Ishikawa (cell line): ENCODE measurements around the gene GALNT7.
A peak's percentile ranks its signal among the peaks of the same experiment; 100 is the strongest.

Experiments used
- CEBPB ChIP-seq: IDR thresholded peaks from 2 replicates; pipeline ENCODE4 v1.6.1; 2012
- CREB1 ChIP-seq: IDR thresholded peaks from 2 replicates; pipeline ENCODE4 v1.6.1; 2012; ENCODE audit warnings: low read depth
- EGR1 ChIP-seq: IDR thresholded peaks from 2 replicates; pipeline ENCODE4 v1.6.1; 2012
- EP300 ChIP-seq: IDR thresholded peaks from 2 replicates; pipeline ENCODE4 v1.6.1; 2012; ENCODE audit warnings: borderline replicate concordance
- FOXM1 ChIP-seq: IDR thresholded peaks from 2 replicates; pipeline ENCODE4 v1.6.1; 2012; ENCODE audit warnings: low read depth, borderline replicate concordance
- NFIC ChIP-seq: IDR thresholded peaks from 2 replicates; pipeline ENCODE4 v1.6.1; 2012
- RAD21 ChIP-seq: IDR thresholded peaks from 2 replicates; pipeline ENCODE4 v1.6.1; 2012; ENCODE audit warnings: low read depth
- TAF1 ChIP-seq: IDR thresholded peaks from 2 replicates; pipeline ENCODE4 v1.6.1; 2012; ENCODE audit warnings: low read depth, mild to moderate bottlenecking
- TCF12 ChIP-seq: IDR thresholded peaks from 2 replicates; pipeline ENCODE4 v1.6.1; 2012; ENCODE audit warnings: low read depth
- TEAD4 ChIP-seq: IDR thresholded peaks from 2 replicates; pipeline ENCODE4 v1.6.1; 2012
- YY1 ChIP-seq: IDR thresholded peaks from 2 replicates; pipeline ENCODE4 v1.6.1; 2012; ENCODE audit warnings: low read depth
- ZBTB7A ChIP-seq: IDR thresholded peaks from 2 replicates; pipeline ENCODE4 v1.6.1; 2012; ENCODE audit warnings: low read depth
- TF ChIP-seq, protein P1 (sequence below): IDR thresholded peaks from 2 replicates; pipeline ENCODE4 v1.6.1; 2012
- TF ChIP-seq, protein P2 (sequence below): IDR thresholded peaks from 2 replicates; pipeline ENCODE4 v1.6.1; 2012
- TF ChIP-seq, protein P3 (sequence below): IDR thresholded peaks from 2 replicates; pipeline ENCODE4 v1.6.1; 2012; ENCODE audit warnings: low read depth, mild to moderate bottlenecking

The GALNT7 gene

DNA sequence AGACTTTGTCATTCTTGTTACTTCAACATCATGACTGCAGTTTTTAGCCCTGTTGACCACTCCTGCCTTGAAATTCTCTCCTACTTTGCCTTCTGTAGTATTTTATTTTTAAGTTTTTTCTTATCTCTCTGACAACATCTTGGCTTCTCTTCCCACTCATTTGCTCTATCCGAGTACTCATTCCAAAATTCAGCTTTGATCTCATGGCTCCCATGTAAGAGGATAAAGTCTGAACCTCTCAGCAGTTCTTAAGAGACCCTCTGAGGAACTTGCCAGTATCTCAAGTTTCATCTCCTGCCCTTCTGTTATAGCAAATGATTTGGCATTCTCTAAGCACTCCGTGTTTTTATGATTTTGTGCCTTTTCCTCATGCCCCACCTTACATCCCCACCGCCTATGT, 67.7 kb downstream of the GALNT7 start:
- TF ChIP-seq, protein P1, sequence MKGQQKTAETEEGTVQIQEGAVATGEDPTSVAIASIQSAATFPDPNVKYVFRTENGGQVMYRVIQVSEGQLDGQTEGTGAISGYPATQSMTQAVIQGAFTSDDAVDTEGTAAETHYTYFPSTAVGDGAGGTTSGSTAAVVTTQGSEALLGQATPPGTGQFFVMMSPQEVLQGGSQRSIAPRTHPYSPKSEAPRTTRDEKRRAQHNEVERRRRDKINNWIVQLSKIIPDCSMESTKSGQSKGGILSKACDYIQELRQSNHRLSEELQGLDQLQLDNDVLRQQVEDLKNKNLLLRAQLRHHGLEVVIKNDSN = no peak
- TF ChIP-seq EGR1 (no peak), RAD21 (no peak), YY1 (no peak)
- TF ChIP-seq, protein P2, sequence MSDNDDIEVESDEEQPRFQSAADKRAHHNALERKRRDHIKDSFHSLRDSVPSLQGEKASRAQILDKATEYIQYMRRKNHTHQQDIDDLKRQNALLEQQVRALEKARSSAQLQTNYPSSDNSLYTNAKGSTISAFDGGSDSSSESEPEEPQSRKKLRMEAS = no peak

DNA sequence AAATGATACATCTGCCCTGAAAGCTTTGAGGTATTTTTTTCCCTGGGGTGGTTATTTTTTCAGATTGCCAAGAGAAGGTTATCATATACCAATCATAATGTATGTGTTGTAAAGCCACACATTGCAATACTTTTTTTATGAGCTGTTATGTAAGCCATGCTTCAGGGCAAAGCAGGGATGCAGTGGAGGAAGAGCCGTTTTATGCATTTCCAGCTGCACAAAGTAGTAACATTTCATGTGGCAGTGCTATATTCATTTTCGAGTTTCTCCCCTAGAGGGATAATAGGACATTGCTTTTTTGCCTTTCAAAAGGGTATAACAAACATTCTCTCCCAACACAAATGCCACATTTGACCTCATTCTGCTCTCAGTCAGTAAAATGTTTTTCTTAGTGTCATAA, 68.5 kb downstream of the GALNT7 start:
- TF ChIP-seq NFIC (no peak), EP300 (no peak), TCF12 (no peak), TEAD4 (no peak)
- TF ChIP-seq, protein P1 = no peak

DNA sequence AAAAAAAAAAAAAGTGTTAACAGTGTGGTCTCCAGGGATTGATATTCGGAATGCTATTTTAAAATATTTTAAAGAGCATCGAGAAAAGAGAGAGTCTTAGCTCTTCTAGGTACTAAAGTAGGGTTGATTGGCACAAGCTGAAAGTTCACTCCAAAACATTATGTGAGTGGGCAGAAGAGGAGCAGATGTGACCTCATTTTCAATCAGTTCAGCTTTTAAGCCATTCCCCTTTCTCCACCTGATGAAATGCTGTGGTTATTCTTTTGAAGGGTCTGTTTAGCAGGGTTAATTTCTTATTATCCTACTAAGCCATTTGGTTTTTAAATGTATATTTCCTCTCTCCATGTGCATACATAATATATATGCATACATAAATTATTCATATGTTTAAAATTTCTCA, 69.2 kb downstream of the GALNT7 start:
- TF ChIP-seq TEAD4 (no peak), CEBPB (no peak), NFIC (no peak), FOXM1 (no peak), YY1 (no peak), ZBTB7A (no peak), RAD21 (no peak), TAF1 (no peak), EGR1 (no peak), TCF12 (no peak), EP300 (no peak), CREB1 (no peak)
- TF ChIP-seq, protein P2 = no peak
- TF ChIP-seq, protein P1 = no peak
- TF ChIP-seq, protein P3, sequence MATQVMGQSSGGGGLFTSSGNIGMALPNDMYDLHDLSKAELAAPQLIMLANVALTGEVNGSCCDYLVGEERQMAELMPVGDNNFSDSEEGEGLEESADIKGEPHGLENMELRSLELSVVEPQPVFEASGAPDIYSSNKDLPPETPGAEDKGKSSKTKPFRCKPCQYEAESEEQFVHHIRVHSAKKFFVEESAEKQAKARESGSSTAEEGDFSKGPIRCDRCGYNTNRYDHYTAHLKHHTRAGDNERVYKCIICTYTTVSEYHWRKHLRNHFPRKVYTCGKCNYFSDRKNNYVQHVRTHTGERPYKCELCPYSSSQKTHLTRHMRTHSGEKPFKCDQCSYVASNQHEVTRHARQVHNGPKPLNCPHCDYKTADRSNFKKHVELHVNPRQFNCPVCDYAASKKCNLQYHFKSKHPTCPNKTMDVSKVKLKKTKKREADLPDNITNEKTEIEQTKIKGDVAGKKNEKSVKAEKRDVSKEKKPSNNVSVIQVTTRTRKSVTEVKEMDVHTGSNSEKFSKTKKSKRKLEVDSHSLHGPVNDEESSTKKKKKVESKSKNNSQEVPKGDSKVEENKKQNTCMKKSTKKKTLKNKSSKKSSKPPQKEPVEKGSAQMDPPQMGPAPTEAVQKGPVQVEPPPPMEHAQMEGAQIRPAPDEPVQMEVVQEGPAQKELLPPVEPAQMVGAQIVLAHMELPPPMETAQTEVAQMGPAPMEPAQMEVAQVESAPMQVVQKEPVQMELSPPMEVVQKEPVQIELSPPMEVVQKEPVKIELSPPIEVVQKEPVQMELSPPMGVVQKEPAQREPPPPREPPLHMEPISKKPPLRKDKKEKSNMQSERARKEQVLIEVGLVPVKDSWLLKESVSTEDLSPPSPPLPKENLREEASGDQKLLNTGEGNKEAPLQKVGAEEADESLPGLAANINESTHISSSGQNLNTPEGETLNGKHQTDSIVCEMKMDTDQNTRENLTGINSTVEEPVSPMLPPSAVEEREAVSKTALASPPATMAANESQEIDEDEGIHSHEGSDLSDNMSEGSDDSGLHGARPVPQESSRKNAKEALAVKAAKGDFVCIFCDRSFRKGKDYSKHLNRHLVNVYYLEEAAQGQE = no peak

DNA sequence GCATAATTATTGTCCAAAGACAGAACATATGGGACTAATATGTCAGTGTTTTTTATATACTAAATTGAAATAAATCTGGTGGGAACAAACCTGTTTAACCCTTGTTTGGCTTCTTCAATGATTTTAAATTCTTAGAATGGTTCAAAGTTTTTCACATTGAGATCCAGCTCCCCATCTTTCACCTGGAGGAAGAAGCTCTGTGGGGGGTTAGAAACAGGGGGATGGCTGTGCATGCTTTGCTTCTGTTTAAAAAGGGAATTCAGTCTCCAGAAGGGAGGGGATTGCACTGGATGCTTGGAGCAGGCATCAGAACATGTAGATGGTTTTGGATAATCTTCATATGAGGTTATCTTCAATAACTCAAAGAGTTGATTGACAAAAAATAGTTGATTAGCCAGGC, 72.1 kb downstream of the GALNT7 start:
- no peak for TF ChIP-seq TCF12

DNA sequence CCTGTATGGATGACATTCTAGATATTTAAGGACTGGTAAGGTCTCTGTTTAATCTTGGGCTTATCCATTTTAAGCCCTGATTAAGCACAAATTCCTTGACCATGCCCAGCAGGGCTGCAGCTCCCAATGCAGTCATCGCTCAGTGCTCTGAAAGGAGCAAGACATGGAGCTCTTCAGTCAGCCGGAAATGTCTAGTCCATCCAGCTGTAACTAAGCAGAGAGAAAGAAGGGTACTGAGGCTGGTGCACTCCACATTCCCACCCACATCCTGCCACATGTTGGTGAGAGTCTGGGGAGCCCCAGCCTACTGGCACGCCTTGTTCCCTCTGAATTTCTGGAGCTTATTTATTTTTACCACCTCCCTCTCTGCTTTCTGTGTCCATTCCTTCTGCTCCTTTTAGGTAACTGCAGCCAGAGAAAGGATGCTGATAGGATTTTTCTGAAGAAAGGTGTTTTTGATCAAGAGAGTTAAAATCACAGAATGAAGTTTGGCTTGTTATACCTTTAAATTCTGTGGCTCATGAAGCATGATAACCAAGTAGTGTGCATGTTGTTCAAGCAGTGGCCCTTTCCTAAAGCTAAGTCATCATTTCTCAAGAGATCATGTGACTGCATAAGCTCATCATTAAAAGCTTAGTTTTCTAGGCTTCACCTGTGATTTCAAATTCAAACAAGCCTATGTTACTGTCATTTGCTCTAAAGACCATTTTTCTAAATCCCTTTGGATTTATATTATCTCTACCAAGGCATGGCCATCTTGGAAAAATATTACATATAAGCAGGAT, 74.0 kb downstream of the GALNT7 start:
- TF ChIP-seq, protein P1 = 0 out of 2 replicates have a peak, but pooled peaks have one; percentile 16
- TF ChIP-seq, protein P3 = no peak

DNA sequence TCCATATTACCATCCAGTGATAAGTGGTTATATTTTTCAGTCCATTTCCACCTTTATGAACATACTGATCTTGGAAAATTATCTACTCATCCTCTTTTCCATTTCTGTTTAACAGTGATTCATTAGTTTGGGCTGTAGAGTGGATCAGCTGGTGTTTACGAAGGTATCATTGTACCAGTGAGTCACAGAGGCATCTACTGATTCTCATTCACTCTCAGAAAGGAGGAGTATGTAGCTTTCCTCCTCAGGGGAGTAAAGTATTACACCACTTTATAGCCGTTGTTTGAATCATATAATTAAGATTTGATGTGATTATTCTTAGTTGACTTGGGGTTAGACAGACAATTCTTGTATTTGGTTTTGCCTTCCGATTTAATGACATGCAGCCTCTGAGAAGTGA, 74.7 kb downstream of the GALNT7 start:
- TF ChIP-seq TAF1 (no peak), ZBTB7A (no peak), TCF12 (no peak), CEBPB (no peak), RAD21 (no peak), TEAD4 (no peak), EGR1 (no peak), CREB1 (no peak), EP300 (no peak)
- TF ChIP-seq, protein P3 = no peak
- TF ChIP-seq, protein P2 = no peak
- TF ChIP-seq, protein P1 = no peak
